ENCODE results near the gene VAPA.

Gene VAPA

DNA sequence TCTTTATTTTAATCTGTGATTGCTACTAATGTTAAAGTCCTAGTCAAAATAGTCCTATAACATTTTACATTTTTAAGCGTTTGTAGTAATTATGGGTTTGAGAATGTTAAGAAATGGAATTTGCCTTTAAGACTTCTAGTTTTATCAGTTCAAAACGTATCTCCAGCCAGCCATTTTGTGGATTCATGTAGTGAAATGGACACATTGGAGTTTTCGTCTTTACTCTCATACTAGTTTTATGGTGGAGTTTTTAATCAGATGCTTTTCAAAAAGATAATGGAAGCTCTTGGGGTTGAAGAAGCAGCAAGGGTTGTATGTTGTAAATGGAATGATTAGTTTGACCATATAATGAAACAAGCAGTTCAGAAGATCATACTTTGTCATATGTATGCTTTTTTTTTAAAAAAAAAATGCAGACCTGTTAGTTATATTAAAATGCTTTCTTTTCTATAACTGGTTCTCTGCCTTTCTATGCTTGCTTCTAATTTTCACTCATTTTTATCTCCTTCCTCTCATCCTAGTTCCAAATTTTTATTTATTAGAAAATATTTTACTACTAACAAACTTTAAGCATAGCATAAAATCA, 16.6 kb downstream of the VAPA start:
- Histone ChIP-seq H3K9me3 (ENCODE audit: control insufficient read depth, insufficient read depth, low read length) (no peaks in the 10 kb centered on the region), H3K27me3 (ENCODE audit: control insufficient read depth, insufficient read depth, low read length) (no peaks in the 10 kb centered on the region), H3K4me3 (ENCODE audit: low read depth, low read length) (no peak overlapping the region), H3K36me3 (ENCODE audit: control insufficient read depth, insufficient read depth, low read length) (no peaks in the 10 kb centered on the region), H3K9ac (ENCODE audit: low read depth, low read length) (no peak overlapping the region), H3K4me1 (ENCODE audit: control insufficient read depth, insufficient read depth, low read length) (peaks cover 16% of the 10 kb centered on the region)

GRCh38 chr18:9931146-9931545, 17.3 kb downstream of the VAPA start:
- Histone ChIP-seq H3K27me3 (ENCODE audit: control insufficient read depth, insufficient read depth, low read length) (no peaks in the 10 kb centered on the region), H3K36me3 (ENCODE audit: control insufficient read depth, insufficient read depth, low read length) (no peaks in the 10 kb centered on the region), H3K9ac (ENCODE audit: low read depth, low read length) (no peak overlapping the region), H3K4me1 (ENCODE audit: control insufficient read depth, insufficient read depth, low read length) (peaks cover 16% of the 10 kb centered on the region), H3K9me3 (ENCODE audit: control insufficient read depth, insufficient read depth, low read length) (no peaks in the 10 kb centered on the region), H3K4me3 (ENCODE audit: low read depth, low read length) (no peak overlapping the region)

- Histone ChIP-seq H3K4me3 (ENCODE audit: low read depth, low read length) (no peak overlapping the region), H3K4me1 (ENCODE audit: control insufficient read depth, insufficient read depth, low read length) (peaks cover 13% of the 10 kb centered on the region), H3K27me3 (ENCODE audit: control insufficient read depth, insufficient read depth, low read length) (no peaks in the 10 kb centered on the region), H3K9ac (ENCODE audit: low read depth, low read length) (no peak overlapping the region), H3K9me3 (ENCODE audit: control insufficient read depth, insufficient read depth, low read length) (no peaks in the 10 kb centered on the region), H3K36me3 (ENCODE audit: control insufficient read depth, insufficient read depth, low read length) (no peaks in the 10 kb centered on the region)
Measured at GRCh38 chr18:9931678-9932077, 17.9 kb downstream of the VAPA start.

DNA sequence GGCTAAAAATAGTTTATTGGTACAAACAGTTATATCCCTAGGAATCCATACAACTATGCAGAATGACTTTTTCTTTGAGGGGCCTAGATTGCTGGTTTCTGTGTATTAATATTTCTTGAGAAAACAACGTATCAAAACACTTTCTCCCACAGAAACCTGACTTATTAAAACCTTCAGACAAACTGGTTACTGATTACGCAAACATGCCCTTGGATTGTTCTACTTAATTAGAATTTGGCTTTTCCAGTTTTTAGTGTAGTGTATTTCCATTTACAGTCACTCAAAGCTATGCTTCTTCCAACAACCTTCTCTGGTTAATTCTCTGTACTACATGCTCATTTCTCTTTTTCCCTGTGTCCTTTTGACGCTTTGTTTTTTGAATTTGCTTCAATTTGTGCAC, 20.0 kb downstream of the VAPA start:
- H3K9me3 ChIP-seq (ENCODE audit: control insufficient read depth, insufficient read depth, low read length): no peaks in the 10 kb centered on the region
- peaks cover 2% of the 10 kb centered on the region for H3K4me1 ChIP-seq (ENCODE audit: control insufficient read depth, insufficient read depth, low read length)
- H3K9ac ChIP-seq (ENCODE audit: low read depth, low read length): no peak overlapping the region
- no peaks in the 10 kb centered on the region for H3K27me3 ChIP-seq (ENCODE audit: control insufficient read depth, insufficient read depth, low read length)
- H3K36me3 ChIP-seq (ENCODE audit: control insufficient read depth, insufficient read depth, low read length): peaks cover 3% of the 10 kb centered on the region
- no peak overlapping the region for H3K4me3 ChIP-seq (ENCODE audit: low read depth, low read length)

- no peaks in the 10 kb centered on the region for H3K27me3 ChIP-seq (ENCODE audit: control insufficient read depth, insufficient read depth, low read length)
- no peaks in the 10 kb centered on the region for H3K9me3 ChIP-seq (ENCODE audit: control insufficient read depth, insufficient read depth, low read length)
- H3K36me3 ChIP-seq (ENCODE audit: control insufficient read depth, insufficient read depth, low read length): peaks cover 3% of the 10 kb centered on the region
- H3K4me1 ChIP-seq (ENCODE audit: control insufficient read depth, insufficient read depth, low read length): no peaks in the 10 kb centered on the region
- H3K9ac ChIP-seq (ENCODE audit: low read depth, low read length): no peak overlapping the region
- no peak overlapping the region for H3K4me3 ChIP-seq (ENCODE audit: low read depth, low read length)
Measured at GRCh38 chr18:9934274-9934673, 20.5 kb downstream of the VAPA start.

GRCh38 chr18:9941103-9941502, 27.3 kb downstream of the VAPA start:
- Histone ChIP-seq H3K4me3 (ENCODE audit: low read depth, low read length) (no peak overlapping the region), H3K27me3 (ENCODE audit: control insufficient read depth, insufficient read depth, low read length) (no peaks in the 10 kb centered on the region), H3K36me3 (ENCODE audit: control insufficient read depth, insufficient read depth, low read length) (peaks cover 3% of the 10 kb centered on the region), H3K9me3 (ENCODE audit: control insufficient read depth, insufficient read depth, low read length) (no peaks in the 10 kb centered on the region), H3K4me1 (ENCODE audit: control insufficient read depth, insufficient read depth, low read length) (no peaks in the 10 kb centered on the region), H3K9ac (ENCODE audit: low read depth, low read length) (no peak overlapping the region)

- H3K27me3 ChIP-seq (ENCODE audit: control insufficient read depth, insufficient read depth, low read length): no peaks in the 10 kb centered on the region
- peaks cover 3% of the 10 kb centered on the region for H3K36me3 ChIP-seq (ENCODE audit: control insufficient read depth, insufficient read depth, low read length)
Measured at GRCh38 chr18:9941660-9942059, 27.8 kb downstream of the VAPA start.

DNA sequence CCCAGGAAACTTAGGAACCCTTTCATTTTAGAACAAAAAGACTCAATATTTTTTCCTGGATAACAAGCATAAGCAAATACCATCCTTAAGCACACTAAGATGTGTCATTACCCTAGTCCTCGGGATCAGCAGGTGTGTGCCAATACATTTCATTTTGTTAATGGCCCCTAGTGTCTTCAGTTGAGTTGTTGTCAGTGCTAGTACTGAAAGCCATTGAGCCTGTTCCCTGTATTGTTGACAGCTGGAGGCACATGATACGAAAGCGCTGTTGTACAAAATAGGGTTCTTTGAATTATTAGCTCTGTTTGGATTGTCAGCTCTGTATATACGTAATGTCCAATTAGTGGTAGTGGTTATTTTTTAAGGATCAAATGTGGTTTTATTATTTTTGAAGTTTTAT, 29.5 kb downstream of the VAPA start:
- no peak overlapping the region for H3K9ac ChIP-seq (ENCODE audit: low read depth, low read length)
- H3K36me3 ChIP-seq (ENCODE audit: control insufficient read depth, insufficient read depth, low read length): peaks cover under 1% of the 10 kb centered on the region

More at GRCh38 chr18:9941660-9942059, 27.8 kb downstream of the VAPA start:
- Histone ChIP-seq H3K4me1 (ENCODE audit: control insufficient read depth, insufficient read depth, low read length) (no peaks in the 10 kb centered on the region), H3K4me3 (ENCODE audit: low read depth, low read length) (no peak overlapping the region), H3K9me3 (ENCODE audit: control insufficient read depth, insufficient read depth, low read length) (no peaks in the 10 kb centered on the region), H3K9ac (ENCODE audit: low read depth, low read length) (no peak overlapping the region)

DNA sequence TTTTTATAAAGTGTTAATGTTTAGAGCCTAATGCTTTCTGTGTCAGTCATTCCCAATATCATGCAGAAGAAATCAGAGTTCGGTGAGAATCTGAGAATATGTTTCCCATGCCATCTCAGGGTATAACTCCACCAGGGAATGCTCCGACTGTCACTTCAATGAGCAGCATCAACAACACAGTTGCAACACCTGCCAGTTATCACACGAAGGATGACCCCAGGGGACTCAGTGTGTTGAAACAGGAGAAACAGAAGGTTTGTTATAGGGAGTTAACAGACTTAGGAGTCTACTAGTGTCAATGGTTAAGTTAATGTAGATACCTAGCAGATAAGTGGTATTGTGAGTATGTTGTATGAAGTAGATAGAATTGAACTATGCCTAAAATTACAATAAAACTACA, 31.0 kb downstream of the VAPA start:
- no peaks in the 10 kb centered on the region for H3K27me3 ChIP-seq (ENCODE audit: control insufficient read depth, insufficient read depth, low read length)
- H3K4me3 ChIP-seq (ENCODE audit: low read depth, low read length): no peak overlapping the region
- no peak overlapping the region for H3K9ac ChIP-seq (ENCODE audit: low read depth, low read length)
- H3K4me1 ChIP-seq (ENCODE audit: control insufficient read depth, insufficient read depth, low read length): no peaks in the 10 kb centered on the region
- H3K36me3 ChIP-seq (ENCODE audit: control insufficient read depth, insufficient read depth, low read length): no peaks in the 10 kb centered on the region
- H3K9me3 ChIP-seq (ENCODE audit: control insufficient read depth, insufficient read depth, low read length): no peaks in the 10 kb centered on the region

More for the DNA sequence above, 29.5 kb downstream of the VAPA start:
- no peaks in the 10 kb centered on the region for H3K9me3 ChIP-seq (ENCODE audit: control insufficient read depth, insufficient read depth, low read length)
- no peaks in the 10 kb centered on the region for H3K27me3 ChIP-seq (ENCODE audit: control insufficient read depth, insufficient read depth, low read length)
- H3K4me1 ChIP-seq (ENCODE audit: control insufficient read depth, insufficient read depth, low read length): no peaks in the 10 kb centered on the region
- H3K4me3 ChIP-seq (ENCODE audit: low read depth, low read length): no peak overlapping the region

GRCh38 chr18:9946831-9947230, 33.0 kb downstream of the VAPA start:
- H3K27me3 ChIP-seq (ENCODE audit: control insufficient read depth, insufficient read depth, low read length): no peaks in the 10 kb centered on the region
- no peak overlapping the region for H3K4me3 ChIP-seq (ENCODE audit: low read depth, low read length)
- H3K36me3 ChIP-seq (ENCODE audit: control insufficient read depth, insufficient read depth, low read length): no peaks in the 10 kb centered on the region
- no peaks in the 10 kb centered on the region for H3K9me3 ChIP-seq (ENCODE audit: control insufficient read depth, insufficient read depth, low read length)
- H3K4me1 ChIP-seq (ENCODE audit: control insufficient read depth, insufficient read depth, low read length): peaks cover 2% of the 10 kb centered on the region
- H3K9ac ChIP-seq (ENCODE audit: low read depth, low read length): no peak overlapping the region

GRCh38 chr18:9947248-9947647, 33.4 kb downstream of the VAPA start:
- Histone ChIP-seq H3K9me3 (ENCODE audit: control insufficient read depth, insufficient read depth, low read length) (no peaks in the 10 kb centered on the region), H3K4me3 (ENCODE audit: low read depth, low read length) (no peak overlapping the region), H3K27me3 (ENCODE audit: control insufficient read depth, insufficient read depth, low read length) (no peaks in the 10 kb centered on the region), H3K9ac (ENCODE audit: low read depth, low read length) (no peak overlapping the region), H3K36me3 (ENCODE audit: control insufficient read depth, insufficient read depth, low read length) (no peaks in the 10 kb centered on the region), H3K4me1 (ENCODE audit: control insufficient read depth, insufficient read depth, low read length) (peaks cover 2% of the 10 kb centered on the region)

- Histone ChIP-seq H3K36me3 (ENCODE audit: control insufficient read depth, insufficient read depth, low read length) (no peaks in the 10 kb centered on the region), H3K9ac (ENCODE audit: low read depth, low read length) (no peak overlapping the region), H3K27me3 (ENCODE audit: control insufficient read depth, insufficient read depth, low read length) (no peaks in the 10 kb centered on the region), H3K4me3 (ENCODE audit: low read depth, low read length) (no peak overlapping the region), H3K4me1 (ENCODE audit: control insufficient read depth, insufficient read depth, low read length) (peaks cover 2% of the 10 kb centered on the region), H3K9me3 (ENCODE audit: control insufficient read depth, insufficient read depth, low read length) (no peaks in the 10 kb centered on the region)
Measured at GRCh38 chr18:9949315-9949714, 35.5 kb downstream of the VAPA start.
